DOHH2 (cell line): ENCODE data around the gene METTL21C.

Experiments used
- CTCF ChIP-seq: fragments of 200-600 bp; sonication (generic); IDR thresholded peaks from one replicate; pipeline ENCODE4 v1.5.1; 2014; ENCODE audit warnings: antibody characterized with exemption, mild to moderate bottlenecking, low read depth, low read length; ENCODE audit not compliant: poor library complexity, severe bottlenecking
- EZH2phosphoT487 ChIP-seq: fragments of 200-600 bp; sonication (generic); IDR thresholded peaks from 2 replicates; pipeline ENCODE4 v1.6.1; 2017; ENCODE audit warnings: borderline replicate concordance, mild to moderate bottlenecking, antibody characterized with exemption, low read length, moderate library complexity, mixed read lengths

GRCh38 chr13:102708211-102708610 is 13.4 kb upstream of the METTL21C start:
- TF ChIP-seq CTCF (no peak), EZH2phosphoT487 (no peak)
